Neural crest cell (in vitro differentiated cells): ENCODE results near the gene CCDC63. TPM values are rescaled to one million over a fixed set of nuclear protein-coding genes. Genes with fewer than 3 reads are reported as not detected.
A peak's percentile ranks its signal among the peaks of the same experiment; 100 is the strongest.

Experiments
- DNase-seq: peaks from one replicate; pipeline ENCODE4 v3.0.0; 2021; ENCODE audit warnings: low read depth, mixed read lengths, low spot score
- H3K27ac Mint-ChIP-seq: one replicate; pipeline ENCODE4 v1.8.0; 2021; ENCODE audit warnings: mild to moderate bottlenecking, mixed read lengths; ENCODE audit not compliant: unreplicated experiment
- H3K27me3 Mint-ChIP-seq: 2 replicates; pipeline ENCODE4 v1.8.0; 2021; ENCODE audit warnings: low read depth, mild to moderate bottlenecking, mixed read lengths
- H3K36me3 Mint-ChIP-seq: 2 replicates; pipeline ENCODE4 v1.8.0; 2021; ENCODE audit warnings: low read depth, mild to moderate bottlenecking, mixed read lengths
- H3K4me1 Mint-ChIP-seq: 2 replicates; pipeline ENCODE4 v1.8.0; 2021; ENCODE audit warnings: mixed read lengths
- H3K4me3 Mint-ChIP-seq: one replicate; pipeline ENCODE4 v1.8.0; 2021; ENCODE audit warnings: mild to moderate bottlenecking, mixed read lengths
- H3K9me3 Mint-ChIP-seq: 2 replicates; pipeline ENCODE4 v1.8.0; 2021; ENCODE audit warnings: mixed read lengths
- total RNA-seq: library from RNA; stranded (reverse); gene quantifications from 2 replicates; pipeline ENCODE4 v1.2.1, GENCODE V29; 2021
- TF ChIP-seq, protein P1 (sequence below): fragments of 200-600 bp; sonication (generic); conservative IDR thresholded peaks from 2 replicates; pipeline ENCODE4 v1.5.0; 2021; ENCODE audit warnings: antibody characterized with exemption, mild to moderate bottlenecking

Gene CCDC63
- total RNA-seq, 1 donor from 2014 or later = not detected

DNA sequence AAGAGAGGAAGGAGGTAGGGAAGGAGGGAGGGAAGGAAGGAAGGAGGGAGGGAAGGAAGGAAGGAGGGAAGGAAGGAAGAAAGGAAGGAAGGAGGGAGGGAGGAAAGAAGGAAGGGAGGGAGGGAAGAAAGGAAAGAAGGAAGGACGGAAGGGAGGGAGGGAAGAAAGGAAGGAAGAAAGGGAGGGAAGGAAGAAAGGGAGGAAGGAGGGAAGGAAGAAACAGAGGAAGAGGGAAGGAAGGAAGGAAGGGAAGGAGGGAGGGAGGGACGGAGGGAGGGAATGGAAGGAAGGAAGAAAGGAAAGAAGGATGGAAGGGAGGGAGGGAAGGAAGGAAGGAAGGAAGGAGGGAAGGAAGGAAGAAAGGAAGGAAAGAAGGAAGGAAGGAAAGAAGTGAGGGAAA is 22.4 kb upstream of the CCDC63 start:
- Mint-ChIP-seq H3K27ac (no peak overlapping the region), H3K27me3 (peaks cover 6% of the 10 kb centered on the region), H3K9me3 (no peaks in the 10 kb centered on the region), H3K36me3 (no peaks in the 10 kb centered on the region), H3K4me3 (no peak overlapping the region), H3K4me1 (peaks cover 13% of the 10 kb centered on the region)
- TF ChIP-seq, protein P1, sequence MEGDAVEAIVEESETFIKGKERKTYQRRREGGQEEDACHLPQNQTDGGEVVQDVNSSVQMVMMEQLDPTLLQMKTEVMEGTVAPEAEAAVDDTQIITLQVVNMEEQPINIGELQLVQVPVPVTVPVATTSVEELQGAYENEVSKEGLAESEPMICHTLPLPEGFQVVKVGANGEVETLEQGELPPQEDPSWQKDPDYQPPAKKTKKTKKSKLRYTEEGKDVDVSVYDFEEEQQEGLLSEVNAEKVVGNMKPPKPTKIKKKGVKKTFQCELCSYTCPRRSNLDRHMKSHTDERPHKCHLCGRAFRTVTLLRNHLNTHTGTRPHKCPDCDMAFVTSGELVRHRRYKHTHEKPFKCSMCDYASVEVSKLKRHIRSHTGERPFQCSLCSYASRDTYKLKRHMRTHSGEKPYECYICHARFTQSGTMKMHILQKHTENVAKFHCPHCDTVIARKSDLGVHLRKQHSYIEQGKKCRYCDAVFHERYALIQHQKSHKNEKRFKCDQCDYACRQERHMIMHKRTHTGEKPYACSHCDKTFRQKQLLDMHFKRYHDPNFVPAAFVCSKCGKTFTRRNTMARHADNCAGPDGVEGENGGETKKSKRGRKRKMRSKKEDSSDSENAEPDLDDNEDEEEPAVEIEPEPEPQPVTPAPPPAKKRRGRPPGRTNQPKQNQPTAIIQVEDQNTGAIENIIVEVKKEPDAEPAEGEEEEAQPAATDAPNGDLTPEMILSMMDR = no peak
- no peak for DNase-seq

DNA sequence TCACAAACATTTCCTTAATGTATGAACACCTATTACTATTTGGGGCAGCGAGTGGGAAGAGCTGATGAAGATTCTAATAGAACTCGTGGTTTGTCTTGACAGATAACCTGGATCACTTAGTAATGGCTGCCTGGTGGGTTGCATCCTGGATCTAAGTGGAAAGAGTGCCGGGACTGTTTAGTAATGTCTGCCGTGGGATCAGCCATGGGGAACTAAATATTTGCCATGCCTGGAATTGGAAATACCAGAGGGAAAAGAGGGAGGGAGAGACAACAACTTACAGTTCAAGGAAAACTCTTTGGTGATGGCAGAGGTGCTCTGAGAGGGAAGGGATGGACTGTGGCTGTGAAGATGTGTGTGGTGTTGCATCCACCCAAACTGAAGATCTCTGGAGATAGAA is 21.3 kb upstream of the CCDC63 start:
- no peaks in the 10 kb centered on the region for H3K9me3 Mint-ChIP-seq
- TF ChIP-seq, protein P1 = no peak
- H3K27ac Mint-ChIP-seq = no peak overlapping the region
- no peak overlapping the region for H3K4me3 Mint-ChIP-seq
- peaks cover 6% of the 10 kb centered on the region for H3K27me3 Mint-ChIP-seq
- peaks cover 13% of the 10 kb centered on the region for H3K4me1 Mint-ChIP-seq
- no peak for DNase-seq
- no peaks in the 10 kb centered on the region for H3K36me3 Mint-ChIP-seq

DNA sequence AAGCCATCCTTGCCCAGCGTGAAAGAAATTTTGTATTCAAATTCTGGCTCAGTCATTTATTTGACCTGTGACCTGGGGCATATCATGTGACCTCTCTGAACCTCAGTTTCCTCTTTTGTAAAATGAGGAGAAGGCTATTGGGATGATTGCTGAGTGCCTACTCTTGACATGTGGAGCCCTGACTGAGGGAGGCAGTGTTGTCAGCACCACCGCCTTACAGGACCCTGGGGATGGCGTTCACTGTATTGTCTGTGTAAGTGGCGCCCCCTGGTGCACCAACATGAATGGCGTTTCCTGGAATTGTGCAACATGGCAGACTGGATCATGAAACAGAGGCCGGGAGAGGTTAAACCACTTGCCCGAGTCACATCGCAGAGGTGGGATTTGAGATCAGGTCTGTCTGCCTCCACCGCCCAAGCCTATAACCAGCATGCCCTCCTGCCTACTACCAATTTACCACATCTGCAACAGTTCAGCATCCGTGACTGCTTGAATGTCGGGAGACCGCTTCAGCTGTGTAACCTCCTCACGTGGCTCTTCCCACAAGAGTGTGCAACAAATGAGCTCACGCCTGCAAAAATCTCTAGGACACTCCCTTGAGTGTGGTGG is 20.1 kb upstream of the CCDC63 start:
- peak; percentile 87 for DNase-seq
- peaks cover 13% of the 10 kb centered on the region for H3K4me1 Mint-ChIP-seq
- no peaks in the 10 kb centered on the region for H3K9me3 Mint-ChIP-seq
- peaks cover 6% of the 10 kb centered on the region for H3K27me3 Mint-ChIP-seq
- TF ChIP-seq, protein P1 = peak; percentile 81
- H3K36me3 Mint-ChIP-seq = no peaks in the 10 kb centered on the region
- H3K27ac Mint-ChIP-seq = no peak overlapping the region
- H3K4me3 Mint-ChIP-seq = no peak overlapping the region

DNA sequence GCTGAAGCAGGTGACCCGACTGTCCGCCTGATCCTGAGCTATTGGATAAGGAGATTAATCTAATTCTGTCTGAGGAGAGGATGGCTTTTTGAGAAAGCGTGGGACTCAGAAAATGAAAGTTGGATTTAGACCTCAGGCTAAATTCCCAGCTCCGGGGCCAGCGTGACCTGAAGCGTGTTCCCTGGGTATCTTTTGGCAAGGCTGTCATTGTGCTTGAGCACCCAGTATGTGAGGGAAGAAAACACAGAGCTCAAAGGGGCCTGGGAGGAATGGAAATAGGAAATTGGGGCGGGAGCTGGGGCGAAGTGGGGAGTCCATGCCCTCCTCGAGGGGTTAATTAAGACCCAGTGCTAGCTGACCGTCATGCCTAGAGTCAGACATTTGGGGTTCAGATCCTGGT is 17.5 kb upstream of the CCDC63 start:
- no peak for DNase-seq
- H3K36me3 Mint-ChIP-seq = no peaks in the 10 kb centered on the region
- TF ChIP-seq, protein P1 = no peak
- no peak overlapping the region for H3K4me3 Mint-ChIP-seq
- peaks cover 8% of the 10 kb centered on the region for H3K27me3 Mint-ChIP-seq
- H3K4me1 Mint-ChIP-seq = peaks cover 6% of the 10 kb centered on the region
- no peaks in the 10 kb centered on the region for H3K9me3 Mint-ChIP-seq
- peak overlapping the region; percentile 12 for H3K27ac Mint-ChIP-seq

DNA sequence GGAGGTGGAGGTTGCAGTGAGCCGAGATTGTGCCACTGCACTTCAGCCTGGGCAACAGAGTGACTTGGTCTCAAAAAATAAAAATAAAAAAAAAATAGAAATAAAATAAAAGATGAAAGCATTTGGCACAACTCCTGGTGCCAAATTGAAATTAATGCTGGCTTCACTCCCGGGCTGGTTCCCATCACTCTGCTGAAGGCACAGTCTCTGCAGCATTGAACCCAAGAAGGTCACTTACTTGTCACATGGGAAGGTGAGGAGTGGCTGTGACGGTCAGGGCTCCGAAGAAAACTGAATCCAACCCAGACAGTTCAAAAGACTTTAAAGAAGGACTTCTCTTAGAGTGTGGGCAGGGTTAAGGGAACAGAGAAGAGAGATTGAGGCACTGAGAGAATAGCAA is 10.5 kb upstream of the CCDC63 start:
- TF ChIP-seq, protein P1 = no peak
- Mint-ChIP-seq H3K9me3 (no peaks in the 10 kb centered on the region), H3K4me3 (no peak overlapping the region), H3K4me1 (no peaks in the 10 kb centered on the region), H3K36me3 (no peaks in the 10 kb centered on the region), H3K27me3 (peaks cover 2% of the 10 kb centered on the region), H3K27ac (no peak overlapping the region)
- no peak for DNase-seq

DNA sequence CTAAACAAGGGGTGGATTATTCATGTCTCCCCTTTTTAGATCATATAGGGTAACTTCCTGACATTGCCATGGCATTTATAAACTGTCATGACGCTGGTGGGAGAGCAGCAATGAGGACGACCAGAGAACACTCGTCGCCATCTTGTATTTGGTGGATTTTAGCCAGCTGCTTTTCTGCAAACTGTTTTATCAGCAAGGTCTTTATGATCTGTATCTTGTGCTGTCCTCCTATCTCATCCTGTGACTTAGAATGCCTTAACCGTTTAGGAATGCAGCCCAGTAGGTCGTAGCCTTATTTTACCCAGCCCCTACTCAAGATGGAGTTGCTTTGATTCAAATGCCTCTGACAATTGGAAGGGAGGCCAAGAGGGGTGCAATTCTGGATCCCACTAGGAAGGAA is 5.8 kb upstream of the CCDC63 start:
- H3K4me3 Mint-ChIP-seq = no peak overlapping the region
- DNase-seq = no peak
- peaks cover 21% of the 10 kb centered on the region for H3K27me3 Mint-ChIP-seq
- no peak overlapping the region for H3K27ac Mint-ChIP-seq
- TF ChIP-seq, protein P1 = no peak
- H3K9me3 Mint-ChIP-seq = no peaks in the 10 kb centered on the region
- no peaks in the 10 kb centered on the region for H3K4me1 Mint-ChIP-seq
- no peaks in the 10 kb centered on the region for H3K36me3 Mint-ChIP-seq
